ENCODE measurements around the gene GNRH2.

Gene GNRH2

GRCh38 chr20:3045042-3045815 is 1.8 kb downstream of the GNRH2 start:
- TF ChIP-seq CTCF (IDR thresholded peaks at IDR 0.05): no peak

- TF ChIP-seq CTCF (IDR thresholded peaks at IDR 0.05): no peak
These were observed 2.6 kb downstream of the GNRH2 start, which contains the start of gene MRPS26 for GRCh38 chr20:3045816-3046676. Gene MRPS26 (plus strand): TSS chr20:3046052. CDS start chr20:3046069, 17 bp downstream.

- no peak for TF ChIP-seq CTCF (IDR thresholded peaks at IDR 0.05)
These were observed 3.4 kb downstream of the GNRH2 start for GRCh38 chr20:3046677-3047462.

- no peak for TF ChIP-seq CTCF (IDR thresholded peaks at IDR 0.05)
These were observed 4.3 kb downstream of the GNRH2 start for GRCh38 chr20:3047486-3048419.

- TF ChIP-seq CTCF (IDR thresholded peaks at IDR 0.05): no peak
These were observed 8.1 kb downstream of the GNRH2 start for GRCh38 chr20:3051385-3052019.

GRCh38 chr20:3059489-3059888 is 16.1 kb downstream of the GNRH2 start:
- TF ChIP-seq CTCF (IDR thresholded peaks at IDR 0.05): no peak
